Upper lobe of left lung (tissue), 4 donors: Measurements from ENCODE around the gene FAM107A.

Source experiments
- CTCF ChIP-seq, 6 experiments: fragments of 450-650 bp in 4 of 6; fragments of 200-600 bp in 2 of 6; sonication (generic) in 2 of 6; IDR thresholded peaks; one replicate each; pipeline ENCODE4 v1.5.1; 2016 to 2019; ENCODE audit warnings: antibody characterized with exemption in 6 of 6
- POLR2A ChIP-seq, 4 donors: fragments of 450-650 bp; IDR thresholded peaks; one replicate each; pipeline ENCODE4 v1.5.1; 2016 to 2017; ENCODE audit warnings: antibody characterized with exemption in 4 of 4, mild to moderate bottlenecking in 2 of 4

GRCh38 chr3:58535531-58536500 lies 41.4 kb downstream of the FAM107A start:
- TF ChIP-seq CTCF (IDR thresholded peaks at IDR 0.05), result no peak
- TF ChIP-seq POLR2A (IDR thresholded peaks at IDR 0.05), result no peak
